OCI-LY7 (cell line): ENCODE data around the gene CELF2.

Experiments
- CTCF ChIP-seq: fragments of 200-600 bp; sonication (generic); conservative IDR thresholded peaks from 2 replicates; pipeline ENCODE4 v1.5.1; 2014; ENCODE audit warnings: mild to moderate bottlenecking, antibody characterized with exemption, low read length, moderate library complexity, mixed read lengths
- EZH2phosphoT487 ChIP-seq: fragments of 200-600 bp; sonication (generic); IDR thresholded peaks from 2 replicates; pipeline ENCODE4 v1.6.1; 2018; ENCODE audit warnings: low read depth, borderline replicate concordance, mild to moderate bottlenecking, mixed run types, antibody characterized with exemption, low read length, moderate library complexity, mixed read lengths

GRCh38 chr10:11339013-11339412 is 321.3 kb downstream of the CELF2 start:
- no peak for TF ChIP-seq CTCF
- TF ChIP-seq EZH2phosphoT487, result no peak
